Neuron (in vitro differentiated cells): ENCODE data around the gene VOPP1.

Experiments
- H2AFZ ChIP-seq: one replicate; pipeline ENCODE4 v1.6.1; 2013; ENCODE audit warnings: low read depth, mild to moderate bottlenecking, inconsistent platforms, low read length, moderate library complexity
- H3K27me3 ChIP-seq: one replicate; pipeline ENCODE4 v1.6.1; 2013; ENCODE audit warnings: low read length; ENCODE audit not compliant: insufficient read depth
- H3K36me3 ChIP-seq: one replicate; pipeline ENCODE4 v1.6.1; 2013; ENCODE audit warnings: low read length; ENCODE audit not compliant: insufficient read depth
- H3K4me1 ChIP-seq: one replicate; pipeline ENCODE4 v1.6.1; 2013; ENCODE audit warnings: low read length; ENCODE audit not compliant: insufficient read depth
- H3K4me3 ChIP-seq: 2 replicates; pipeline ENCODE4 v1.5.1; 2013; ENCODE audit warnings: mild to moderate bottlenecking, low read length, moderate library complexity
- H3K9me3 ChIP-seq: one replicate; pipeline ENCODE4 v1.6.1; 2013; ENCODE audit warnings: low read length

Gene VOPP1

GRCh38 chr7:55440040-55440690, 132.1 kb downstream of the VOPP1 start:
- Histone ChIP-seq H3K36me3 (no peaks in the 10 kb centered on the region), H3K9me3 (no peaks in the 10 kb centered on the region), H3K4me3 (no peak overlapping the region), H2AFZ (no peak overlapping the region), H3K27me3 (no peaks in the 10 kb centered on the region), H3K4me1 (peaks cover 11% of the 10 kb centered on the region)

- Histone ChIP-seq H2AFZ (no peak overlapping the region), H3K36me3 (no peaks in the 10 kb centered on the region), H3K4me3 (no peak overlapping the region), H3K9me3 (no peaks in the 10 kb centered on the region), H3K27me3 (no peaks in the 10 kb centered on the region), H3K4me1 (peaks cover 11% of the 10 kb centered on the region)
These were observed 132.7 kb downstream of the VOPP1 start for GRCh38 chr7:55439627-55440026.

GRCh38 chr7:55438757-55439525, 133.4 kb downstream of the VOPP1 start:
- Histone ChIP-seq H3K36me3 (no peaks in the 10 kb centered on the region), H3K27me3 (no peaks in the 10 kb centered on the region), H3K4me3 (no peak overlapping the region), H3K9me3 (no peaks in the 10 kb centered on the region), H3K4me1 (peaks cover 11% of the 10 kb centered on the region), H2AFZ (no peak overlapping the region)

GRCh38 chr7:55438085-55438756, 134.1 kb downstream of the VOPP1 start:
- H3K27me3 ChIP-seq = no peaks in the 10 kb centered on the region
- no peaks in the 10 kb centered on the region for H3K9me3 ChIP-seq
- no peak overlapping the region for H3K4me3 ChIP-seq
- no peaks in the 10 kb centered on the region for H3K36me3 ChIP-seq
- no peak overlapping the region for H2AFZ ChIP-seq
- H3K4me1 ChIP-seq = peaks cover 11% of the 10 kb centered on the region

DNA sequence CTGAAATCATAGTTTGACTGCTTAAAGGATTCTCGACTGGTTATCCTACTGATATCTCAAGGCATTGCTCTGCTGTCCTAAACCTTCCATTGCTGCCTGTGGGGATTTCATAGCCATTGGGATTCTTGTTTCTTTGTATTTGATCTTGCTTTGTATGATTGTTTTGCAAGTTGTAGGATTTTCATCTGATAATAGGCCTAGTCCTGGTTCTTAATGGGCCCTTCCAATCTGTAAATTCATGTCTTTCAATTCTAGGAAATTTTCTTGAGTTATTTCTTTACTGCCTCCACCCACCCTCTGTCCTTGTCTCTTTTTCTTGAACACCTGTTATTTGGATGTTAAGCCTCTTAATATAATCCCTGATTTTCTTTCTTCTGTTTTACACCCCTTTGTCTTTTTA, 134.9 kb downstream of the VOPP1 start:
- Histone ChIP-seq H3K4me1 (peaks cover 11% of the 10 kb centered on the region), H3K36me3 (peaks cover 3% of the 10 kb centered on the region), H3K4me3 (no peak overlapping the region), H2AFZ (no peak overlapping the region), H3K9me3 (no peaks in the 10 kb centered on the region), H3K27me3 (no peaks in the 10 kb centered on the region)

DNA sequence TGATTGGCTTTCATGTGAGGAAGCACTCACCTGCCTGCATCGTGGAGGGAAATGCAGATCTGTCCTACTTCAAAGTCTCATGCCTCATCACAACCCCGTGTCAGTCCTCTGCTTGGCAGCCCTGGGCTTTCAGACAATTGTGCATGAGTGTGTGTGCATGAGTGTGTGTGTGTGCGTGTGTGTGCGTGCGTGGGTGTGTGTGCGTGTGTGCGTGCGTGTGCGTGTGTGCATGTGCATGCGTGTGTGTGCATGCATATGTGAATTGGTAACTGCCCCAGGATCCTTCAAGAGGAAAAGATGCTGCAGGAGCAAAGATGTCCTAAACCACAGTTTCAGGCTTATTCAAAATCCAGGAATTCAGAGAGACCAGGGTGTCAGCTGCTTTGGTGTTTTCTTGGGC, 135.8 kb downstream of the VOPP1 start:
- H3K4me1 ChIP-seq = peaks cover 11% of the 10 kb centered on the region
- H3K36me3 ChIP-seq = peaks cover 3% of the 10 kb centered on the region
- H3K27me3 ChIP-seq = no peaks in the 10 kb centered on the region
- H2AFZ ChIP-seq = no peak overlapping the region
- no peak overlapping the region for H3K4me3 ChIP-seq
- no peaks in the 10 kb centered on the region for H3K9me3 ChIP-seq

DNA sequence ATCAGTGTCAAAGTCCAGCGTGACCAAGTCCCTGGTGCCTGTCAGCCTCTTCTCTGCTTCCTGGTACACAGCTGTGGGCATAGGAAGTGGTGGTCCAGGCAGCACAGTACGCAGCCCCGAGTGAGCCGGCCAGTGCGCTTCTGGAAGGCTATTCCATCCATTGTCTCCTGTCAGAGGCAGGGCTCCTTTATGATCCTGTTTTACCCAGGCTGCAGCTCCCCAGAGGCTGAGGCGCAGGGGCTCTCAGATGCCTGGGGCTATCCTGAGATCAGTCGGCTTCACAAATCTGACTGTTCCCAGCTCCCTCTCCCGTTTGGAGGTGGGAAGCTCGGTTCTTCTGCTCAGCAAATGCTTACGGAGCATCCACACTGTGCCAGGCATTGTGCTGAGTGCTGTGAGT, 136.8 kb downstream of the VOPP1 start:
- peaks cover 11% of the 10 kb centered on the region for H3K4me1 ChIP-seq
- no peak overlapping the region for H2AFZ ChIP-seq
- H3K4me3 ChIP-seq = no peak overlapping the region
- H3K36me3 ChIP-seq = peaks cover 3% of the 10 kb centered on the region
- no peaks in the 10 kb centered on the region for H3K9me3 ChIP-seq
- H3K27me3 ChIP-seq = no peaks in the 10 kb centered on the region

DNA sequence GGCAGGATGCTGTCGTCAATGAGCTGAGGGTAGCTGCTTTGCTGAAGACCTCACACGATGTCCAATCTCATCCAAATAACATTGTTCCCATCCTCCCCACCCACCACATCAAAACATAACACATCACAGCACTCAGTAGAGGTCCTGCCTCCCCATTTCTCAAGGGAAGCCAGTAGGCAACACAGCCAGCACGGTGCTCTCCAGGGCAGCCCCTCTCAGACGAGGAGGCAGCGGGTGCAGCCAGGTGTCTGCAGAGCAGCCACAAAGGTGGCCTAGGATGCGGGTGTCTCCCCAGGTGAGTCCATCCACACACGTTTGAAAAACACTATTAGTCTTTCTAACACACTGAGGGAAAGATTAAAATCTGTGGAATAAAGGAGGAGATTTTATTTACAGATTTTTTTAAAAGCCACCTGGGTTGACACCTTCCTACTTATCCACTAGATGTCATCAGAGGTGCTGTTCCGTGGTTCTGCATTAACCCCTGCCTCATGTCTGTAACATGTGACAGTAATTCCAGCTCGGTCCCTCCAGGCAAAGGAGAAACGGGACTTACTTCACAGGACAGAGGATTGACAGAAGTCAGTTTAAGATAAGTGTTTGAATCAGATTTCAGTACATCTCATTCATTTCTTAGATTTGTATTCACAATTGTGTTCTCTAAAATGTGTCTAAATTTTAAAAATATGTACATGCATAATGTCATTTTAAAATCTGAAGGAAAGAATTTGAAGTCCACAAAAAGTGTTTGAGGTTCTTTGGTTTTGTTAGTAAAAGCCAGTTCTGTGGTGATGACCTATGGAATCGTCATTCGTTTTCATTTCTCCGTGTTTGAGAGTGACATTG, 139.1 kb downstream of the VOPP1 start:
- Histone ChIP-seq H2AFZ (no peak overlapping the region), H3K4me3 (no peak overlapping the region)

GRCh38 chr7:55432506-55432905, 139.8 kb downstream of the VOPP1 start:
- H3K4me1 ChIP-seq = no peaks in the 10 kb centered on the region
- H3K4me3 ChIP-seq = no peak overlapping the region
- no peaks in the 10 kb centered on the region for H3K9me3 ChIP-seq
- no peaks in the 10 kb centered on the region for H3K27me3 ChIP-seq
- peaks cover 3% of the 10 kb centered on the region for H3K36me3 ChIP-seq
- H2AFZ ChIP-seq = no peak overlapping the region

More for the DNA sequence above, 139.1 kb downstream of the VOPP1 start:
- H3K9me3 ChIP-seq = no peaks in the 10 kb centered on the region
- H3K27me3 ChIP-seq = no peaks in the 10 kb centered on the region
- H3K4me1 ChIP-seq = no peaks in the 10 kb centered on the region
- H3K36me3 ChIP-seq = peaks cover 3% of the 10 kb centered on the region

GRCh38 chr7:55431898-55432297, 140.4 kb downstream of the VOPP1 start:
- Histone ChIP-seq H3K4me1 (no peaks in the 10 kb centered on the region), H3K9me3 (no peaks in the 10 kb centered on the region), H3K36me3 (peaks cover 3% of the 10 kb centered on the region), H3K4me3 (no peak overlapping the region), H2AFZ (no peak overlapping the region), H3K27me3 (no peaks in the 10 kb centered on the region)

DNA sequence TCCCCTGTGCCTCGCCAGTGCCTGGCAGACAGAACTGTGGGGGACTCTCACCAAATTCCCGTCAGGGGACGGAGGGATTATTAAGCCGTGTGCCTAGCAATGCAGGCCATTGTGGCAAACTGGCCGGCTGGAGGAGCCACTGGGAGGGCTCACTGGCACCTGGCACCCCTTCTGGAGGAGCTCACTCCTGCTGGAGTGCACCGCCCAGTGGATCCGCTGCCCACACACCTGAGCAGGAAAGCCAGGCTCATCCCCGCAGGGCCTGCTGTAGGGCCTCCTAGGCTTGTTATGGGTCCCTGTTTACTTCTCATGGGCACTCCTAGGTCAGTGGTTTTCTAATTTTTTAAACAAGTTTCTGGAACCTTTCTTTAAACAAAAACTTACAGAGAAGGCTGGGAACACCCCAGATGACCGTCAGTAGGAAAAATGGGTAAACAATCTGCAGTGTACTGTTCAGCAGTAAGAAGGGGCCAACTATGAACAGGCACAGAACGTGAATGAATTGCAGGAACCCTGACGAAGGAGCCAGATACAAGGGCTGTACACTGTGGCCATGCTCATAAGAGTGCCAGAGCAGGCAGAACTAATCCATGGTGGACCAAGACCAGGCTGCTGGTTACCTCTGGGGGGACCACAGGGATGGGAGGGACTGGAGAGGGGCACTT, 142.3 kb downstream of the VOPP1 start:
- Histone ChIP-seq H3K4me1 (no peaks in the 10 kb centered on the region), H3K4me3 (no peak overlapping the region)

GRCh38 chr7:55427800-55428199, 144.5 kb downstream of the VOPP1 start:
- H3K4me3 ChIP-seq = no peak overlapping the region
- H3K9me3 ChIP-seq = peaks cover 3% of the 10 kb centered on the region
- peaks cover 13% of the 10 kb centered on the region for H3K36me3 ChIP-seq
- H3K4me1 ChIP-seq = peaks cover 4% of the 10 kb centered on the region
- no peaks in the 10 kb centered on the region for H3K27me3 ChIP-seq
- H2AFZ ChIP-seq = no peak overlapping the region

More for the DNA sequence above, 142.3 kb downstream of the VOPP1 start:
- no peaks in the 10 kb centered on the region for H3K27me3 ChIP-seq
- H3K36me3 ChIP-seq = peaks cover 15% of the 10 kb centered on the region
- no peak overlapping the region for H2AFZ ChIP-seq
- peaks cover 3% of the 10 kb centered on the region for H3K9me3 ChIP-seq
